ENCODE results near the gene B3GNT9. TPM values are rescaled to one million over a fixed set of nuclear protein-coding genes. Genes with fewer than 3 reads are reported as not detected.

B3GNT9 gene
- total RNA-seq, 1 donor from 2014 or later, result 1.0 TPM

- H3K27me3 Mint-ChIP-seq (ENCODE audit: unreplicated experiment), result peaks cover 25% of the 10 kb centered on the region
- peaks cover 6% of the 10 kb centered on the region for H3K4me1 Mint-ChIP-seq (ENCODE audit: low read depth, unreplicated experiment)
- H3K36me3 Mint-ChIP-seq (ENCODE audit: unreplicated experiment), result peaks cover 5% of the 10 kb centered on the region
- peaks cover 7% of the 10 kb centered on the region for H3K9me3 Mint-ChIP-seq (ENCODE audit: unreplicated experiment)
- DNase-seq, result no peak
- no peak overlapping the region for H3K27ac Mint-ChIP-seq (ENCODE audit: unreplicated experiment)
- TF ChIP-seq CTCF (IDR thresholded peaks at IDR 0.05; ENCODE audit: partially characterized antibody, unreplicated experiment), result no peak
- H3K4me3 Mint-ChIP-seq (ENCODE audit: unreplicated experiment), result no peak overlapping the region
These were observed 15.9 kb upstream of the B3GNT9 start for GRCh38 chr16:67166598-67167168.

- H3K27me3 Mint-ChIP-seq (ENCODE audit: unreplicated experiment), result peaks cover 23% of the 10 kb centered on the region
- peaks cover 7% of the 10 kb centered on the region for H3K9me3 Mint-ChIP-seq (ENCODE audit: unreplicated experiment)
- no peak for TF ChIP-seq CTCF (IDR thresholded peaks at IDR 0.05; ENCODE audit: partially characterized antibody, unreplicated experiment)
- H3K36me3 Mint-ChIP-seq (ENCODE audit: unreplicated experiment), result peaks cover 5% of the 10 kb centered on the region
- H3K27ac Mint-ChIP-seq (ENCODE audit: unreplicated experiment), result no peak overlapping the region
- H3K4me1 Mint-ChIP-seq (ENCODE audit: low read depth, unreplicated experiment), result peaks cover 4% of the 10 kb centered on the region
- peak; percentile 15 for DNase-seq
- no peak overlapping the region for H3K4me3 Mint-ChIP-seq (ENCODE audit: unreplicated experiment)
These were observed 15.3 kb upstream of the B3GNT9 start for GRCh38 chr16:67166110-67166547.

- H3K9me3 Mint-ChIP-seq (ENCODE audit: unreplicated experiment), result peaks cover 7% of the 10 kb centered on the region
- H3K4me1 Mint-ChIP-seq (ENCODE audit: low read depth, unreplicated experiment), result peaks cover 4% of the 10 kb centered on the region
- H3K4me3 Mint-ChIP-seq (ENCODE audit: unreplicated experiment), result no peak overlapping the region
- peak; percentile 33 for DNase-seq
- no peak overlapping the region for H3K27ac Mint-ChIP-seq (ENCODE audit: unreplicated experiment)
- peaks cover 5% of the 10 kb centered on the region for H3K36me3 Mint-ChIP-seq (ENCODE audit: unreplicated experiment)
- peaks cover 21% of the 10 kb centered on the region for H3K27me3 Mint-ChIP-seq (ENCODE audit: unreplicated experiment)
- TF ChIP-seq CTCF (IDR thresholded peaks at IDR 0.05; ENCODE audit: partially characterized antibody, unreplicated experiment), result no peak
These were observed 14.6 kb upstream of the B3GNT9 start for GRCh38 chr16:67165121-67166078.

GRCh38 chr16:67164599-67165061 lies 13.8 kb upstream of the B3GNT9 start, which contains the start of gene HSF4:
Gene HSF4 (plus strand): TSS chr16:67164745. CDS start chr16:67164812, 67 bp downstream.
- Mint-ChIP-seq H3K4me1 (ENCODE audit: low read depth, unreplicated experiment) (peaks cover 2% of the 10 kb centered on the region), H3K36me3 (ENCODE audit: unreplicated experiment) (peaks cover 5% of the 10 kb centered on the region), H3K4me3 (ENCODE audit: unreplicated experiment) (peak within 1 kb of the TSS; percentile 69), H3K9me3 (ENCODE audit: unreplicated experiment) (peaks cover 7% of the 10 kb centered on the region), H3K27ac (ENCODE audit: unreplicated experiment) (no peak within 1 kb of the TSS), H3K27me3 (ENCODE audit: unreplicated experiment) (peaks cover 22% of the 10 kb centered on the region)
- peak; percentile 31 for DNase-seq
- TF ChIP-seq CTCF (IDR thresholded peaks at IDR 0.05; ENCODE audit: partially characterized antibody, unreplicated experiment), result no peak
